Measurements from ENCODE around the gene MAB21L3. TPM values are rescaled to one million over a fixed set of nuclear protein-coding genes. Genes with fewer than 3 reads are reported as not detected.

Gene MAB21L3
- 0.29 and 0.36 TPM in 2 replicates for total RNA-seq

GRCh38 chr1:116110567-116111523 lies at the start of gene MAB21L3:
Gene MAB21L3 (plus strand): TSS chr1:116111399. CDS start chr1:116112616, 1,217 bp downstream.
- Histone ChIP-seq H3K27ac (ENCODE audit: low read depth, low read length) (no peak within 1 kb of the TSS), H3K4me2 (ENCODE audit: insufficient read depth, low read length) (no peak within 1 kb of the TSS), H4K20me1 (ENCODE audit: insufficient read depth, low read length) (no peaks in the 10 kb centered on the region), H3K9me3 (ENCODE audit: low read depth, low read length) (no peaks in the 10 kb centered on the region), H3K4me3 (ENCODE audit: insufficient read depth, low read length) (no peak within 1 kb of the TSS), H2AFZ (ENCODE audit: low read length) (peak within 1 kb of the TSS; percentile 18), H3K79me2 (ENCODE audit: insufficient read depth, low read length) (no peaks in the 10 kb centered on the region), H3K36me3 (ENCODE audit: insufficient read depth, low read length) (no peaks in the 10 kb centered on the region), H3K27me3 (ENCODE audit: insufficient read depth, low read length) (no peaks in the 10 kb centered on the region), H3K4me1 (ENCODE audit: insufficient read depth, low read length) (peaks cover 6% of the 10 kb centered on the region)
- no peak for DNase-seq (ENCODE audit: insufficient read length, low spot score, missing footprints)
- TF ChIP-seq CTCF (IDR thresholded peaks at IDR 0.05; ENCODE audit: extremely low read depth, low read depth, low read length) = no peak

DNA sequence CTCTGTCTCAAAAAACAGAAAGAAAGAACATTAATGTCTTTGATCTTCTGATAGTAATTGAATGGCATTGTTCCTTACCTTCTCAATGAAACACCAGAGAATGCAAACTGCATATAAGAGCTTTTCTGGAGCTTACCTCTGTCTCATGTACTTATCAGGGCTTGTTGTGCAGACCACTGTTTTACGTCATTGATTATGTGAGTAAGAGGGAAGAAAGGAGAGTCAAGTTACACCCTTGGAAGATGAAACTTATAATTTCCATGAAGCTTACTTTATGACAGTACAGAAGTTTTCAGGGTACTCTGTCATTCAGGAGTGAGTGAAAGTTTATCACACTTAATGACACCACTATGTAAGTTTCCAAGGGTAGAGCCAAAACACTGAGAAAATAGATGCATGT lies 49.0 kb upstream of the MAB21L3 start:
- Histone ChIP-seq H3K4me2 (ENCODE audit: insufficient read depth, low read length) (no peak overlapping the region), H3K27me3 (ENCODE audit: insufficient read depth, low read length) (no peaks in the 10 kb centered on the region), H3K36me3 (ENCODE audit: insufficient read depth, low read length) (no peaks in the 10 kb centered on the region), H3K27ac (ENCODE audit: low read depth, low read length) (no peak overlapping the region), H3K4me1 (ENCODE audit: insufficient read depth, low read length) (peaks cover 4% of the 10 kb centered on the region), H3K79me2 (ENCODE audit: insufficient read depth, low read length) (no peaks in the 10 kb centered on the region), H2AFZ (ENCODE audit: low read length) (no peak overlapping the region), H4K20me1 (ENCODE audit: insufficient read depth, low read length) (no peaks in the 10 kb centered on the region), H3K4me3 (ENCODE audit: insufficient read depth, low read length) (no peak overlapping the region), H3K9me3 (ENCODE audit: low read depth, low read length) (no peaks in the 10 kb centered on the region)
- no peak for DNase-seq (ENCODE audit: insufficient read length, low spot score, missing footprints)
- TF ChIP-seq CTCF (IDR thresholded peaks at IDR 0.05; ENCODE audit: extremely low read depth, low read depth, low read length) = no peak

GRCh38 chr1:116064616-116065015 lies 46.6 kb upstream of the MAB21L3 start:
- Histone ChIP-seq H3K36me3 (ENCODE audit: insufficient read depth, low read length) (no peaks in the 10 kb centered on the region), H3K4me3 (ENCODE audit: insufficient read depth, low read length) (no peak overlapping the region), H3K4me1 (ENCODE audit: insufficient read depth, low read length) (peaks cover 14% of the 10 kb centered on the region), H2AFZ (ENCODE audit: low read length) (no peak overlapping the region), H4K20me1 (ENCODE audit: insufficient read depth, low read length) (no peaks in the 10 kb centered on the region), H3K4me2 (ENCODE audit: insufficient read depth, low read length) (no peak overlapping the region), H3K79me2 (ENCODE audit: insufficient read depth, low read length) (no peaks in the 10 kb centered on the region), H3K27ac (ENCODE audit: low read depth, low read length) (no peak overlapping the region), H3K27me3 (ENCODE audit: insufficient read depth, low read length) (no peaks in the 10 kb centered on the region), H3K9me3 (ENCODE audit: low read depth, low read length) (no peaks in the 10 kb centered on the region)
- TF ChIP-seq CTCF (IDR thresholded peaks at IDR 0.05; ENCODE audit: extremely low read depth, low read depth, low read length) = no peak
- no peak for DNase-seq (ENCODE audit: insufficient read length, low spot score, missing footprints)

DNA sequence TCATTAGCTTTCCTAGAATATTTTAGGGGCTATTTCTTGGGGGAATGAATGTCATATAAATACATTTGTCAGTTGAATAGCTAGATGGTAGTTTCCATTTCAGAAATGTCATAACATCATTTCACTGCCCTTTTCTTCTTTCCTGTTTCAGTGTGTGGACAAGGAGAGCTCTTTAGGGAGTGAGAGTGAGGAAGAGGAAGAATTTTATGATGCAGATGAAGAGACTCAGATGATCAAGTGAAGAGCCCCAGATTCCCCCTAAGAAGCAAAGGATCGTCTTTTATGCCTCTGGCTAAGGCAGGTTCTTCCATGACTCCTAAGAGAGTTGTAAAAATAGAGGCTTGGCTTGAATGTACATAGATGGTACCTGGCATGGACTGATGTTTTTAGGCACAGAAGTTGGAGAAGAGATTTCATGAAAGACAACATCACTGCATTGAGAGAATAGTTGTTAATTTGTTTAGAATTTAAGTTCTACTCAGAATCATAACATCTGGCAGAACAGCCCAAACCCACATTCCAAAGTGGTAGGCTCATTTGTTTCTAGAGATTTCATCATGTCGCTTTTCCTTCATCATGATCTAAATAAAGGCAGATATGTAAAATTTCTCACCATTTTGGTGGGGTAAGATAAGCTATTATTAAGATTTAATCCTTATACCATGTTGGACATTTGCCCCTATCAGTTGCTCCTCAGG lies 44.2 kb upstream of the MAB21L3 start:
- H3K9me3 ChIP-seq (ENCODE audit: low read depth, low read length) = no peaks in the 10 kb centered on the region
- no peaks in the 10 kb centered on the region for H4K20me1 ChIP-seq (ENCODE audit: insufficient read depth, low read length)
- no peak for DNase-seq (ENCODE audit: insufficient read length, low spot score, missing footprints)
- no peak for TF ChIP-seq CTCF (IDR thresholded peaks at IDR 0.05; ENCODE audit: extremely low read depth, low read depth, low read length)
- H3K27me3 ChIP-seq (ENCODE audit: insufficient read depth, low read length) = no peaks in the 10 kb centered on the region
- H3K4me3 ChIP-seq (ENCODE audit: insufficient read depth, low read length) = peak overlapping the region; percentile 17
- peak overlapping the region; percentile 50 for H2AFZ ChIP-seq (ENCODE audit: low read length)
- peaks cover 14% of the 10 kb centered on the region for H3K4me1 ChIP-seq (ENCODE audit: insufficient read depth, low read length)
- H3K4me2 ChIP-seq (ENCODE audit: insufficient read depth, low read length) = peak overlapping the region; percentile 50
- H3K27ac ChIP-seq (ENCODE audit: low read depth, low read length) = peak overlapping the region; percentile 89
- no peaks in the 10 kb centered on the region for H3K36me3 ChIP-seq (ENCODE audit: insufficient read depth, low read length)
- no peaks in the 10 kb centered on the region for H3K79me2 ChIP-seq (ENCODE audit: insufficient read depth, low read length)

Measured in osteoblast (primary cell).